Tibial nerve (tissue), 4 donors: ENCODE results near the gene C13orf46.

ENCODE experiments used
- EP300 ChIP-seq, 2 donors: sonication (generic); formaldehyde crosslinking; IDR thresholded peaks; one replicate each; pipeline ENCODE4 v1.6.1; 2017; ENCODE audit warnings: antibody characterized with exemption in 2 of 2, mild to moderate bottlenecking in 1 of 2
- POLR2A ChIP-seq, 2 donors: fragments of 450-650 bp; IDR thresholded peaks; one replicate each; pipeline ENCODE4 v1.6.1; 2017; ENCODE audit warnings: antibody characterized with exemption in 2 of 2, mild to moderate bottlenecking in 2 of 2, moderate library complexity in 2 of 2
- TF ChIP-seq, protein P1 (sequence below), 5 experiments: fragments of 200-600 bp in 3 of 5; fragments of 450-650 bp in 2 of 5; sonication (generic) in 3 of 5; IDR thresholded peaks; one replicate each; pipeline ENCODE4 v1.5.1; 2016 to 2019; ENCODE audit warnings: antibody characterized with exemption in 5 of 5, mild to moderate bottlenecking in 3 of 5, moderate library complexity in 2 of 5

DNA sequence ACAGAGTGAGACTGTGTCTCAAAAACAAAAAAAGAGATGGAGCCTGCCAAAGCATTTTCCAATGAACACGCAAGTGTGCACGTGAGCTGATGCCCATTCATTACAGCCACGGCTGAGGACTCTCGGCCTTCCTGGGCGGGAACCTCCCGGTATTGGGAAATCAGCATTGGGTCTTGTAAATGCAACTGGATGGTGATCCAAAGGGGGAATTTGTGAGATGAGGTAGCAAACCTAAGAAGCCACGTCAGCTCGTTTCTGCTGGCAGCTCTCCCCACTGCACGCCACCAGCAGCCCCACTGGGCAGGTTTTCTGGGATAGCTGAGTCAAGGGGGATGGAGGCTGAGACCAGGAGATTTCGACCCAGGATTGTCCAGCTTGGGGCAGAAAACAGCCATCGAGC, 11.5 kb downstream of the C13orf46 start:
- TF ChIP-seq, protein P1, sequence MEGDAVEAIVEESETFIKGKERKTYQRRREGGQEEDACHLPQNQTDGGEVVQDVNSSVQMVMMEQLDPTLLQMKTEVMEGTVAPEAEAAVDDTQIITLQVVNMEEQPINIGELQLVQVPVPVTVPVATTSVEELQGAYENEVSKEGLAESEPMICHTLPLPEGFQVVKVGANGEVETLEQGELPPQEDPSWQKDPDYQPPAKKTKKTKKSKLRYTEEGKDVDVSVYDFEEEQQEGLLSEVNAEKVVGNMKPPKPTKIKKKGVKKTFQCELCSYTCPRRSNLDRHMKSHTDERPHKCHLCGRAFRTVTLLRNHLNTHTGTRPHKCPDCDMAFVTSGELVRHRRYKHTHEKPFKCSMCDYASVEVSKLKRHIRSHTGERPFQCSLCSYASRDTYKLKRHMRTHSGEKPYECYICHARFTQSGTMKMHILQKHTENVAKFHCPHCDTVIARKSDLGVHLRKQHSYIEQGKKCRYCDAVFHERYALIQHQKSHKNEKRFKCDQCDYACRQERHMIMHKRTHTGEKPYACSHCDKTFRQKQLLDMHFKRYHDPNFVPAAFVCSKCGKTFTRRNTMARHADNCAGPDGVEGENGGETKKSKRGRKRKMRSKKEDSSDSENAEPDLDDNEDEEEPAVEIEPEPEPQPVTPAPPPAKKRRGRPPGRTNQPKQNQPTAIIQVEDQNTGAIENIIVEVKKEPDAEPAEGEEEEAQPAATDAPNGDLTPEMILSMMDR (IDR thresholded peaks at IDR 0.05), result no peak
- TF ChIP-seq EP300 (IDR thresholded peaks at IDR 0.05) (no peak), POLR2A (IDR thresholded peaks at IDR 0.05) (no peak)
